ENCODE results near the gene PNP. TPM values are rescaled to one million over a fixed set of nuclear protein-coding genes. Genes with fewer than 3 reads are reported as not detected.

The PNP gene
- total RNA-seq, 4 donors from 2014 or later: 28.4 to 437 (median 117) TPM

DNA sequence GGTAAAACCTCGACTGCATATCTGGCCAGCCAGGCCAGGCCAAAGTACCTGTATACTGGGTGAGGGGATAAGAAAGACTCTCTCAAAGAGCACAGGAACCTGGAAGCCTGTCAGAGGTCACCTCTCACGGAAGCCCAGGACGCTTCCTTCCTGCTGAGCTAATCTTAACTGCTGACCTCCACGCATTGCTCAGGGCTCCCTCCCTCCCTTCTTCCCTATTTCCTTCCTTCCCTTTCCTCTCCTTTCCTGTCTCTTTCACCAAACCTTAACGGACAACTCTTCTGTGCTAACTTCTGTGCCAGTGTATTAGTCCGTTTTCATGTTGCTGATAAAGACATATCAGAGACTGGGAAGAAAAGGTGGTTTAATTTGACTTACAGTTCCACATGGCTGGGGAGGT lies 21.4 kb downstream of the PNP start:
- TF ChIP-seq, protein P1, sequence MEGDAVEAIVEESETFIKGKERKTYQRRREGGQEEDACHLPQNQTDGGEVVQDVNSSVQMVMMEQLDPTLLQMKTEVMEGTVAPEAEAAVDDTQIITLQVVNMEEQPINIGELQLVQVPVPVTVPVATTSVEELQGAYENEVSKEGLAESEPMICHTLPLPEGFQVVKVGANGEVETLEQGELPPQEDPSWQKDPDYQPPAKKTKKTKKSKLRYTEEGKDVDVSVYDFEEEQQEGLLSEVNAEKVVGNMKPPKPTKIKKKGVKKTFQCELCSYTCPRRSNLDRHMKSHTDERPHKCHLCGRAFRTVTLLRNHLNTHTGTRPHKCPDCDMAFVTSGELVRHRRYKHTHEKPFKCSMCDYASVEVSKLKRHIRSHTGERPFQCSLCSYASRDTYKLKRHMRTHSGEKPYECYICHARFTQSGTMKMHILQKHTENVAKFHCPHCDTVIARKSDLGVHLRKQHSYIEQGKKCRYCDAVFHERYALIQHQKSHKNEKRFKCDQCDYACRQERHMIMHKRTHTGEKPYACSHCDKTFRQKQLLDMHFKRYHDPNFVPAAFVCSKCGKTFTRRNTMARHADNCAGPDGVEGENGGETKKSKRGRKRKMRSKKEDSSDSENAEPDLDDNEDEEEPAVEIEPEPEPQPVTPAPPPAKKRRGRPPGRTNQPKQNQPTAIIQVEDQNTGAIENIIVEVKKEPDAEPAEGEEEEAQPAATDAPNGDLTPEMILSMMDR (IDR thresholded peaks at IDR 0.05): no peak

DNA sequence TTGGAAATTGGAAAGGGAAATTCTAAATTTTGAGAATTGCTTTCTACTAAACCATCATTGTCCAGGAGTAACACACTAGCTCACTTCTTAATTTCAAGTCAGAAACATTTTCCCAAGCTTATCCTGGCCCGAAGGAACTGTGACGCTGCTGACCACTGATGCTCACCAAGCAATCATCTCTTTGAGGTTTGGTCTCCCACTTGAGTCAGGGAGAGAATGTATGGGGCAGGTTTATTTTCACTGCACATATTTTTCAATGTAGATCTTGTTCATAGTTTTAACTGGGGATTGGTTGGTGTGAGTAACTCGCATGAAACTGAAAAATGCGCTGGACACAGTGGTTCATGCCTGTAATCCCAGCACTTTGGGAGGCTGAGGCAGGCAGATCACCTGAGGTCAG lies 23.3 kb downstream of the PNP start:
- no peak for DNase-seq (ENCODE audit: low spot score)
- TF ChIP-seq, protein P1 (IDR thresholded peaks at IDR 0.05): no peak
- no peak for ATAC-seq (ENCODE audit: low FRiP score)

More for the DNA sequence above, 21.4 kb downstream of the PNP start:
- ATAC-seq (ENCODE audit: low FRiP score): no peak
- no peak for DNase-seq (ENCODE audit: low spot score)

DNA sequence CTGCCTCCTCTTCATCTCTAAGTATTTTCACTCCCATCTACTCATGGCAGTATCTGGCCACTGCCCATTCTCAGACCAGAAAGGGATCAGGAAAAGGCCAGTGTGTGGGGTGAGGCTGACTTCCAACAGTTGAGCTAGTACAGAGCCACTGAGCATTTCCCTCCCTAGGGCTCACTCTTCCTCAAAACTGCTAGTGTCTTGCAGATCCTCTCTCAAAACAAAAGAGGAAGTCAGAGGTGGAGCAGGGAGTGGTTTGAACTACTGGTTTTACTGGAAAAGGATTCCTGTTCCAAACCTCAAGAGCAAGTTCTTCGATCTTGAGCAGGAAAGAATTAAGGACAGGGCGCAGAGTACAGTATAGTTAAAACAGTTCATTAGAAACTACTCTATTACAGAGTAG lies 24.4 kb downstream of the PNP start:
- TF ChIP-seq, protein P1 (IDR thresholded peaks at IDR 0.05): no peak
- DNase-seq (ENCODE audit: low spot score) (no peak), ATAC-seq (ENCODE audit: low FRiP score) (no peak)

GRCh38 chr14:20494935-20495766 lies 25.9 kb downstream of the PNP start:
- DNase-seq (ENCODE audit: low spot score) (no peak), ATAC-seq (ENCODE audit: low FRiP score) (no peak)
- TF ChIP-seq, protein P1 (IDR thresholded peaks at IDR 0.05): no peak

- TF ChIP-seq, protein P1 (IDR thresholded peaks at IDR 0.05): no peak
- DNase-seq (ENCODE audit: low spot score) (no peak), ATAC-seq (ENCODE audit: low FRiP score) (no peak)
Measured at GRCh38 chr14:20498622-20499021, 29.4 kb downstream of the PNP start.

DNA sequence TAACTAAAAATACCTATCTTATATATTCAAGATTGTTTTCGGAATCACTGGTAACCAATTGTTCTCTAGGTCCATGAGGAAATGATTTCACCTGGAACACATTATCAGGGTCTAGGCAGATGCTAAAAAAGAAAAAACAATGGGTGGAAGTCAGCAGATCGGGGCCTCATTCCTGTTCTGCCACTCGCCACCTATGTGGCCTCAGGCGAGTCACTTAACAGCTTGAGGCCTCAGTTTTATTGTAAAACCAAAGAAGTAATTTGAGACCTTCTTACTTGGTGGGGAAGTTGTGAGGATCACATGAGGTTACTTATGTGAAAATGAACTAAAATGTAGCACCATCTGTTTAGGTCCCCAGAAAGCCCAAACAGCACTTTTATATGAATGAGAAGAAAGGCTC lies 29.9 kb downstream of the PNP start:
- ATAC-seq (ENCODE audit: low FRiP score) (no peak), DNase-seq (ENCODE audit: low spot score) (no peak)
- TF ChIP-seq, protein P1 (IDR thresholded peaks at IDR 0.05): no peak

GRCh38 chr14:20499881-20500280 lies 30.7 kb downstream of the PNP start:
- TF ChIP-seq, protein P1 (IDR thresholded peaks at IDR 0.05): no peak
- no peak for ATAC-seq (ENCODE audit: low FRiP score)
- no peak for DNase-seq (ENCODE audit: low spot score)
